OCI-M1 (cell line): ENCODE data around the gene NTN4.
A peak's percentile ranks its signal among the peaks of the same experiment; 100 is the strongest.
"Not testable (repeated sequence)": the region's sequence is repeated elsewhere in the genome, so short reads cannot be mapped to it uniquely, and the experiment has no call there.

Source experiments
- DNase-seq: peaks from one replicate; lab custom pipeline; 2025; lab: John Stamatoyannopoulos, UW

NTN4 gene

GRCh38 chr12:95654665-95655064 is 135.9 kb downstream of the NTN4 start:
- not testable (repeated sequence) for DNase-seq

- peak; percentile 14 for DNase-seq
These were observed 136.6 kb downstream of the NTN4 start for GRCh38 chr12:95653771-95654546.

GRCh38 chr12:95651681-95652080 is 138.9 kb downstream of the NTN4 start:
- no peak for DNase-seq

- no peak for DNase-seq
These were observed 141.4 kb downstream of the NTN4 start for GRCh38 chr12:95648990-95649791.

GRCh38 chr12:95646781-95647190 is 143.8 kb downstream of the NTN4 start:
- no peak for DNase-seq

GRCh38 chr12:95643256-95643655 is 147.3 kb downstream of the NTN4 start:
- no peak for DNase-seq

- no peak for DNase-seq
These were observed 148.0 kb downstream of the NTN4 start for GRCh38 chr12:95642583-95642982.

- DNase-seq: no peak
These were observed 149.1 kb downstream of the NTN4 start for GRCh38 chr12:95641299-95641952.

- DNase-seq: no peak
These were observed 150.0 kb downstream of the NTN4 start for GRCh38 chr12:95640516-95640915.

GRCh38 chr12:95637471-95638155 is 153.0 kb downstream of the NTN4 start:
- no peak for DNase-seq

- no peak for DNase-seq
These were observed 153.6 kb downstream of the NTN4 start for GRCh38 chr12:95637010-95637409.

- no peak for DNase-seq
These were observed 155.6 kb downstream of the NTN4 start for GRCh38 chr12:95634622-95635621.

GRCh38 chr12:95633732-95634465 is 156.7 kb downstream of the NTN4 start:
- no peak for DNase-seq

- no peak for DNase-seq
These were observed 157.4 kb downstream of the NTN4 start for GRCh38 chr12:95633049-95633731.

- no peak for DNase-seq
These were observed 160.1 kb downstream of the NTN4 start for GRCh38 chr12:95630496-95630895.

GRCh38 chr12:95629392-95629791 is 161.2 kb downstream of the NTN4 start:
- DNase-seq: no peak

- no peak for DNase-seq
These were observed 163.7 kb downstream of the NTN4 start for GRCh38 chr12:95626854-95627253.

- no peak for DNase-seq
These were observed 165.6 kb downstream of the NTN4 start for GRCh38 chr12:95625012-95625411.

GRCh38 chr12:95624589-95624988 is 166.0 kb downstream of the NTN4 start:
- DNase-seq: no peak
